A204.1 (cell line): ENCODE measurements around the gene ZNF660.

Experiments
- FAIRE-seq: peaks from 2 replicates; lab custom pipeline; 2012; peaks lifted over from hg19 to GRCh38; lab: Jason Lieb, UNC

ZNF660 gene

DNA sequence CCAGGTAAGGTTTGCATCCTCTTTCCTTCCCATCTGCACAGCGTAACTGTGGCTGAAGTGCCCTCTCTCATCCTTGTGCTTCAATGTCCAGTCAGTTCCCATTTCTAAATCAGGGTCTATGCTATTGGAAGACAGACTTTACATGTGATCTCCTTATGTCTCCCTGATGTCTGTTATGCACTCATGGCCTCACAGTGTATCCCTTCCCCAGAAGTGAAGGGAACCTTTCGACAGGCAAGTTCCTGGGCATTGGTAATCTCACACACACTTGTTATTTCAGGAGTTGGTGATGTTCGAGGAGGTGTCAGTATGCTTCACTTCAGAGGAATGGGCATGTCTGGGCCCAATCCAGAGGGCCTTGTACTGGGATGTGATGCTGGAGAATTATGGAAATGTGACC lies 47.4 kb downstream of the ZNF660 start:
- no peak for FAIRE-seq

DNA sequence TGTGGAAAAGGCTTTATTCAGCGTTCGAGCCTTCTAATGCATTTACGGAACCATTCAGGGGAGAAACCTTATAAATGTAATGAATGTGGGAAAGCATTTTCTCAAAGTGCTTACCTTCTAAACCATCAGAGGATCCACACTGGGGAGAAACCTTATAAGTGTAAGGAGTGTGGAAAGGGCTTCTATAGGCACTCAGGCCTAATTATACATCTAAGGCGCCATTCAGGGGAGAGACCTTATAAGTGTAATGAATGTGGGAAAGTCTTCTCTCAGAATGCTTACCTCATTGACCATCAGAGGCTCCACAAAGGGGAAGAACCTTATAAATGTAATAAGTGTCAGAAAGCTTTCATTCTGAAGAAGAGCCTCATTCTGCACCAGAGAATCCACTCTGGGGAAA lies 57.6 kb downstream of the ZNF660 start:
- FAIRE-seq = no peak

- no peak for FAIRE-seq
Measured at GRCh38 chr3:44643024-44643423, 58.3 kb downstream of the ZNF660 start.

GRCh38 chr3:44647771-44648170 lies 63.0 kb downstream of the ZNF660 start:
- FAIRE-seq = no peak

- FAIRE-seq = peak; percentile 68
Measured at GRCh38 chr3:44648564-44649229, 63.9 kb downstream of the ZNF660 start, which contains the start of gene ZNF35. TSS of gene ZNF35 (plus strand) at chr3:44648732. CDS start at chr3:44651068, 2,336 bp downstream.
